Measurements from ENCODE around the gene NXPH4.

Gene NXPH4

GRCh38 chr12:57173089-57173488, 43.5 kb upstream of the NXPH4 start:
- H3K9ac ChIP-seq (ENCODE audit: insufficient read length) = no peak overlapping the region
- H3K36me3 ChIP-seq (ENCODE audit: insufficient read depth, low read length) = peaks cover 17% of the 10 kb centered on the region
- no peaks in the 10 kb centered on the region for H3K9me3 ChIP-seq (ENCODE audit: low read depth, low read length)
- TF ChIP-seq FOXP2 (optimal IDR thresholded peaks at IDR 0.05; ENCODE audit: control extremely low read depth, extremely low read length, insufficient read depth) = no peak
- no peak for TF ChIP-seq EZH2 (IDR thresholded peaks at IDR 0.05)
- no peak for TF ChIP-seq POLR2AphosphoS5 (IDR thresholded peaks at IDR 0.05; ENCODE audit: borderline replicate concordance, low read depth, low read length)
- no peak overlapping the region for H3K4me3 ChIP-seq
- no peak for DNase-seq (ENCODE audit: low read depth, low spot score)
- H3K27ac ChIP-seq = no peak overlapping the region

GRCh38 chr12:57173683-57174082, 42.9 kb upstream of the NXPH4 start:
- Histone ChIP-seq H3K9ac (ENCODE audit: insufficient read length) (no peak overlapping the region), H3K36me3 (ENCODE audit: insufficient read depth, low read length) (peaks cover 13% of the 10 kb centered on the region), H3K4me3 (no peak overlapping the region), H3K9me3 (ENCODE audit: low read depth, low read length) (no peaks in the 10 kb centered on the region), H3K27ac (no peak overlapping the region)
- DNase-seq (ENCODE audit: low read depth, low spot score) = no peak
- TF ChIP-seq POLR2AphosphoS5 (IDR thresholded peaks at IDR 0.05; ENCODE audit: borderline replicate concordance, low read depth, low read length) (no peak), FOXP2 (optimal IDR thresholded peaks at IDR 0.05; ENCODE audit: control extremely low read depth, extremely low read length, insufficient read depth) (no peak), EZH2 (IDR thresholded peaks at IDR 0.05) (no peak)

GRCh38 chr12:57175428-57176138, 41.0 kb upstream of the NXPH4 start:
- no peak for TF ChIP-seq POLR2AphosphoS5 (IDR thresholded peaks at IDR 0.05; ENCODE audit: borderline replicate concordance, low read depth, low read length)
- no peak for TF ChIP-seq FOXP2 (optimal IDR thresholded peaks at IDR 0.05; ENCODE audit: control extremely low read depth, extremely low read length, insufficient read depth)
- TF ChIP-seq EZH2 (IDR thresholded peaks at IDR 0.05) = no peak
- no peak for DNase-seq (ENCODE audit: low read depth, low spot score)
- H3K27ac ChIP-seq = no peak overlapping the region
- no peak overlapping the region for H3K4me3 ChIP-seq
- no peaks in the 10 kb centered on the region for H3K9me3 ChIP-seq (ENCODE audit: low read depth, low read length)
- no peak overlapping the region for H3K9ac ChIP-seq (ENCODE audit: insufficient read length)
- peaks cover 18% of the 10 kb centered on the region for H3K36me3 ChIP-seq (ENCODE audit: insufficient read depth, low read length)

- no peak overlapping the region for H3K9ac ChIP-seq (ENCODE audit: insufficient read length)
- DNase-seq (ENCODE audit: low read depth, low spot score) = no peak
- no peak overlapping the region for H3K27ac ChIP-seq
- H3K9me3 ChIP-seq (ENCODE audit: low read depth, low read length) = no peaks in the 10 kb centered on the region
- H3K36me3 ChIP-seq (ENCODE audit: insufficient read depth, low read length) = peaks cover 18% of the 10 kb centered on the region
- no peak overlapping the region for H3K4me3 ChIP-seq
- TF ChIP-seq POLR2AphosphoS5 (IDR thresholded peaks at IDR 0.05; ENCODE audit: borderline replicate concordance, low read depth, low read length) (no peak), EZH2 (IDR thresholded peaks at IDR 0.05) (no peak), FOXP2 (optimal IDR thresholded peaks at IDR 0.05; ENCODE audit: control extremely low read depth, extremely low read length, insufficient read depth) (no peak)
Observed at GRCh38 chr12:57176139-57176477, 40.5 kb upstream of the NXPH4 start.

GRCh38 chr12:57176846-57177245, 39.7 kb upstream of the NXPH4 start:
- DNase-seq (ENCODE audit: low read depth, low spot score) = no peak
- Histone ChIP-seq H3K27ac (no peak overlapping the region), H3K9me3 (ENCODE audit: low read depth, low read length) (no peaks in the 10 kb centered on the region), H3K36me3 (ENCODE audit: insufficient read depth, low read length) (peaks cover 18% of the 10 kb centered on the region), H3K9ac (ENCODE audit: insufficient read length) (no peak overlapping the region), H3K4me3 (no peak overlapping the region)
- no peak for TF ChIP-seq POLR2AphosphoS5 (IDR thresholded peaks at IDR 0.05; ENCODE audit: borderline replicate concordance, low read depth, low read length)
- TF ChIP-seq FOXP2 (optimal IDR thresholded peaks at IDR 0.05; ENCODE audit: control extremely low read depth, extremely low read length, insufficient read depth) = no peak
- no peak for TF ChIP-seq EZH2 (IDR thresholded peaks at IDR 0.05)

- TF ChIP-seq FOXP2 (optimal IDR thresholded peaks at IDR 0.05; ENCODE audit: control extremely low read depth, extremely low read length, insufficient read depth) = no peak
- no peak for TF ChIP-seq POLR2AphosphoS5 (IDR thresholded peaks at IDR 0.05; ENCODE audit: borderline replicate concordance, low read depth, low read length)
- no peak for TF ChIP-seq EZH2 (IDR thresholded peaks at IDR 0.05)
- no peak overlapping the region for H3K9ac ChIP-seq (ENCODE audit: insufficient read length)
- H3K27ac ChIP-seq = no peak overlapping the region
- no peaks in the 10 kb centered on the region for H3K9me3 ChIP-seq (ENCODE audit: low read depth, low read length)
- no peak overlapping the region for H3K4me3 ChIP-seq
- DNase-seq (ENCODE audit: low read depth, low spot score) = no peak
- peaks cover 18% of the 10 kb centered on the region for H3K36me3 ChIP-seq (ENCODE audit: insufficient read depth, low read length)
Observed at GRCh38 chr12:57177354-57177753, 39.2 kb upstream of the NXPH4 start.

- no peak for DNase-seq (ENCODE audit: low read depth, low spot score)
- no peak overlapping the region for H3K9ac ChIP-seq (ENCODE audit: insufficient read length)
- H3K27ac ChIP-seq = no peak overlapping the region
- no peak overlapping the region for H3K4me3 ChIP-seq
- H3K9me3 ChIP-seq (ENCODE audit: low read depth, low read length) = no peaks in the 10 kb centered on the region
- no peak for TF ChIP-seq EZH2 (IDR thresholded peaks at IDR 0.05)
- TF ChIP-seq FOXP2 (optimal IDR thresholded peaks at IDR 0.05; ENCODE audit: control extremely low read depth, extremely low read length, insufficient read depth) = no peak
- TF ChIP-seq POLR2AphosphoS5 (IDR thresholded peaks at IDR 0.05; ENCODE audit: borderline replicate concordance, low read depth, low read length) = no peak
- H3K36me3 ChIP-seq (ENCODE audit: insufficient read depth, low read length) = peaks cover 18% of the 10 kb centered on the region
Observed at GRCh38 chr12:57178213-57178612, 38.4 kb upstream of the NXPH4 start.

GRCh38 chr12:57179331-57180086, 37.1 kb upstream of the NXPH4 start:
- peaks cover 18% of the 10 kb centered on the region for H3K36me3 ChIP-seq (ENCODE audit: insufficient read depth, low read length)
- H3K4me3 ChIP-seq = no peak overlapping the region
- no peak overlapping the region for H3K27ac ChIP-seq
- H3K9me3 ChIP-seq (ENCODE audit: low read depth, low read length) = no peaks in the 10 kb centered on the region
- no peak overlapping the region for H3K9ac ChIP-seq (ENCODE audit: insufficient read length)
- no peak for DNase-seq (ENCODE audit: low read depth, low spot score)
- TF ChIP-seq POLR2AphosphoS5 (IDR thresholded peaks at IDR 0.05; ENCODE audit: borderline replicate concordance, low read depth, low read length) = no peak
- no peak for TF ChIP-seq FOXP2 (optimal IDR thresholded peaks at IDR 0.05; ENCODE audit: control extremely low read depth, extremely low read length, insufficient read depth)
- TF ChIP-seq EZH2 (IDR thresholded peaks at IDR 0.05) = no peak

Data from SK-N-MC (cell line).